ENCODE data around the gene IMMP2L. TPM values are rescaled to one million over a fixed set of nuclear protein-coding genes. Genes with fewer than 3 reads are reported as not detected.

Gene IMMP2L
- total and polyA plus RNA-seq, 2 of the 8 experiments (the other 6 are each of a cell fraction or from before 2014, with no cell fraction given), result 2.3 to 10.1 TPM

GRCh38 chr7:111600091-111600490, 37.8 kb upstream of the IMMP2L start:
- DNase-seq (ENCODE audit: low read depth in 1 of 2, low spot score in 2 of 2), result no peak
- no peak overlapping the region for H3K4ac ChIP-seq (replicated peaks; ENCODE audit: insufficient read length, low read depth, low read length)
- H2BK5ac ChIP-seq (ENCODE audit: low read depth, low read length), result no peak overlapping the region
- H3K27me3 ChIP-seq (replicated peaks in 1 of 4; ENCODE audit: control insufficient read depth in 3 of 4, extremely low read depth in 1 of 4, insufficient read depth in 3 of 4, low read length in 3 of 4), result no peaks in the 10 kb centered on the region
- no peak overlapping the region for H4K91ac ChIP-seq (replicated peaks; ENCODE audit: insufficient read length, low read length)
- no peak overlapping the region for H3K9ac ChIP-seq (replicated peaks in 1 of 4; ENCODE audit: extremely low read depth in 1 of 4, low read depth in 3 of 4, low read length in 3 of 4)
- H3K56ac ChIP-seq (replicated peaks; ENCODE audit: insufficient read length, low read depth, low read length), result no peak overlapping the region
- no peak overlapping the region for H2BK120ac ChIP-seq (replicated peaks; ENCODE audit: low read depth, low read length)
- CTCF ChIA-PET (ENCODE audit: partially characterized antibody), result interaction anchor here (0.7 kb wide), 1 partner anchor 1785 kb away, joined by 3 read pairs; no protein-coding TSS in a partner anchor
- H4K5ac ChIP-seq (ENCODE audit: insufficient read length, low read depth, low read length), result no peak overlapping the region
- H2BK12ac ChIP-seq (ENCODE audit: low read depth, low read length), result no peak overlapping the region
- H3K79me1 ChIP-seq (ENCODE audit: low read depth, low read length), result no peaks in the 10 kb centered on the region
- no peak for FAIRE-seq
- POLR2A ChIA-PET (ENCODE audit: partially characterized antibody), result no interaction called here
- WGBS, 2 experiments (ENCODE audit: extremely low coverage in 1 of 2, insufficient coverage in 1 of 2, insufficient read length in 1 of 2, insufficient replicate concordance in 2 of 2, low coverage in 1 of 2, low lambda C conversion rate in 2 of 2, missing lambda C conversion rate in 1 of 2), result 91% methylated on average over 1 of the region's 1 CpG; no CpG with 5 or more reads in 1 of the 2 experiments
- no peak overlapping the region for H4K8ac ChIP-seq (ENCODE audit: extremely low read depth, insufficient read depth, low read length)
- no peak overlapping the region for H3K4me2 ChIP-seq (ENCODE audit: insufficient read depth in 1 of 2, low read depth in 2 of 2, low read length in 2 of 2)
- H3K18ac ChIP-seq (ENCODE audit: extremely low read depth, low read length), result no peak overlapping the region
- peaks cover 2 to 7% of the 10 kb centered on the region in 2 experiments; a peak in 2 of 4 replicates for H3K9me3 ChIP-seq (ENCODE audit: insufficient read depth in 2 of 2, low read depth in 1 of 2, low read length in 1 of 2)
- no peaks in the 10 kb centered on the region; the same call in 1 of the 2 replicates for H3K23me2 ChIP-seq (ENCODE audit: low read depth, low read length)
- no peak overlapping the region for H3K14ac ChIP-seq (ENCODE audit: insufficient read length)
- H3K36me3 ChIP-seq (ENCODE audit: control insufficient read depth in 2 of 4, insufficient read depth in 4 of 4, low read length in 3 of 4), result no peaks in the 10 kb centered on the region; a peak in 1 of 8 replicates
- no peaks in the 10 kb centered on the region for H4K20me1 ChIP-seq (replicated peaks in 1 of 2; ENCODE audit: control insufficient read depth in 1 of 2, insufficient read depth in 2 of 2, low read length in 2 of 2)
- no peak overlapping the region for H3K23ac ChIP-seq (ENCODE audit: insufficient read length)
- no peak overlapping the region for H2AK5ac ChIP-seq (ENCODE audit: low read depth, low read length)
- H2BK15ac ChIP-seq (ENCODE audit: low read length), result no peak overlapping the region
- H3K79me2 ChIP-seq (ENCODE audit: control insufficient read depth in 1 of 2, insufficient read depth in 2 of 2, low read length in 2 of 2), result no peaks in the 10 kb centered on the region
- no peak overlapping the region for H2AFZ ChIP-seq (ENCODE audit: low read length)
- H3K4me3 ChIP-seq (ENCODE audit: extremely low read depth in 1 of 4, insufficient read depth in 2 of 4, low read depth in 3 of 4, low read length in 4 of 4), result no peak overlapping the region
- no peak overlapping the region for H2BK20ac ChIP-seq (ENCODE audit: low read length)
- H3K4me1 ChIP-seq (replicated peaks in 1 of 4; ENCODE audit: control insufficient read depth in 3 of 4, insufficient read depth in 4 of 4, low read length in 3 of 4), result no peaks in the 10 kb centered on the region
- no peak overlapping the region for H3K27ac ChIP-seq (ENCODE audit: low read depth, low read length)
- TF ChIP-seq SRF (IDR thresholded peaks at IDR 0.05; ENCODE audit: low read depth, low read length) (no peak), POU5F1 (IDR thresholded peaks at IDR 0.05; ENCODE audit: low read depth, low read length) (no peak), ZNF274 (IDR thresholded peaks at IDR 0.05; ENCODE audit: borderline replicate concordance, extremely low read depth, low read length) (no peak), MAFK (IDR thresholded peaks at IDR 0.05; ENCODE audit: low read depth, low read length) (no peak), CBX8 (IDR thresholded peaks at IDR 0.05; ENCODE audit: borderline replicate concordance, low read depth, low read length) (no peak), EGR1 (IDR thresholded peaks at IDR 0.05; ENCODE audit: borderline replicate concordance, low read depth, low read length) (no peak), GABPA (IDR thresholded peaks at IDR 0.05; ENCODE audit: borderline replicate concordance, insufficient read depth, low read length) (no peak), NRF1 (IDR thresholded peaks at IDR 0.05; ENCODE audit: low read depth, low read length) (no peak), ASH2L (IDR thresholded peaks at IDR 0.05; ENCODE audit: low read length) (no peak), EP300 (IDR thresholded peaks at IDR 0.05; ENCODE audit: borderline replicate concordance in 1 of 2, low read depth in 2 of 2, low read length in 2 of 2) (no peak), MAX (IDR thresholded peaks at IDR 0.05) (no peak), JUND (IDR thresholded peaks at IDR 0.05; ENCODE audit: low read length) (no peak), TCF12 (IDR thresholded peaks at IDR 0.05; ENCODE audit: low read depth, low read length) (no peak), CTBP2 (IDR thresholded peaks at IDR 0.05; ENCODE audit: borderline replicate concordance, insufficient read depth, insufficient read length, low read length) (no peak), BRCA1 (IDR thresholded peaks at IDR 0.05; ENCODE audit: low read depth, low read length) (no peak)

Data from H1 (cell line).